Activated T-helper 2 cell treated with anti-CD3 and anti-CD28 coated beads, Interferon-gamma antibody, Interleukin-2, Interleukin-4, amounts not matched to agents 10 μg/mL and 5 μg/mL and 100 μg/mL, durations not matched to agents 14 hours and 24 hours and 36 hours (primary cell): Measurements from ENCODE around the gene AZU1. TPM values are rescaled to one million over a fixed set of nuclear protein-coding genes. Genes with fewer than 3 reads are reported as not detected.

ENCODE experiments used
- DNase-seq: peaks from one replicate; pipeline ENCODE4 v3.0.0; 2021; ENCODE audit warnings: low spot score
- H3K27ac Mint-ChIP-seq: one replicate; pipeline ENCODE4 v1.8.0; 2021; ENCODE audit warnings: mixed read lengths
- H3K27me3 Mint-ChIP-seq: one replicate; pipeline ENCODE4 v1.8.0; 2021; ENCODE audit warnings: low read depth, mixed read lengths
- H3K36me3 Mint-ChIP-seq: one replicate; pipeline ENCODE4 v1.8.0; 2021; ENCODE audit warnings: low read depth, mixed read lengths
- H3K4me1 Mint-ChIP-seq: one replicate; pipeline ENCODE4 v1.8.0; 2021; ENCODE audit warnings: low read depth, mixed read lengths
- H3K4me3 Mint-ChIP-seq: one replicate; pipeline ENCODE4 v1.8.0; 2021; ENCODE audit warnings: low read depth, mild to moderate bottlenecking, moderate library complexity, mixed read lengths
- H3K9me3 Mint-ChIP-seq: one replicate; pipeline ENCODE4 v1.8.0; 2021; ENCODE audit warnings: mixed read lengths
- intact Hi-C: fragments of 100-400 bp; cut with micrococcal nuclease; formaldehyde crosslinking; loops from one replicate; pipeline ENCODE4 v1.15.1; 2023
- total RNA-seq: library from RNA; stranded (reverse); gene quantifications from 2 replicates; pipeline ENCODE4 v1.2.3, GENCODE V29; 2022

Gene AZU1
- total RNA-seq, 1 donor from 2014 or later, result not detected

DNA sequence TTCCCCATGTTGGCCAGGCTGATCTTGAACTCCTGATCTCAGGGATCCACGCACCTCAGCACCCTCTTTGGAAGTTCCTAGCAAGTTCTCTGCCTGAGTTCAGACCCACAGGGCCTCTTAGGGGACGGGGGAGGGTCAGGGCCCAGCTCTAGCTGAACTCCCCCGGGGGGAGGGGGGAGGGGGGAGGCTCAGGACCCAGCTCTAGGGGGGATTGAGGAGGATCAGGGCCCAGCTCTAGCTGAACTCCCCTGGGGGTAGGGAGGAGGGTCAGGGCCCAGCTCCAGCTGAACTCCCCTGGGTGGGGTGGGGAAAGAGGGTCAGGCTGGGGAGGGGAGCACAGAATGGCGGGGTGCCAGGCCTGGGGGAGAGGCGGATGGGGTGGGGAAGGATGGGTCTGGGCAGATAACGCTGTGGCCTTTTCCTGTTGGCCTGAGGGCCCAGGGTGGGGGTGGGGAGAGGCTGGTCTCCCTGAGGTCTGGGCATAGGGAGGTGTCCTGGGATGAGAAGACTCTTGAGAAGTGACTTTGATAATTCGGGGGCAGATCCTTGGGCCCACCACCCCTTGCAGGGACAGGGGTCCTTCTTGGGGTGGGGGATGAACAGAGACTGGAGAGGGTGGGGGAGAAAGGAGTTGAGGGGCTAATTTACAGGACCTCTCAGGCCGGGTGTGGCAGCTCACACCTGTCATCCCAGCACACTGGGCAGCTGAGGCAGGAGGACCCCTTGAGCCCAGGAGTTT, 35.9 kb upstream of the AZU1 start:
- peaks cover 10% of the 10 kb centered on the region for H3K27me3 Mint-ChIP-seq
- no peak for DNase-seq
- no peaks in the 10 kb centered on the region for H3K36me3 Mint-ChIP-seq
- intact Hi-C loops, result no loop called here
- peaks cover 2% of the 10 kb centered on the region for H3K4me1 Mint-ChIP-seq
- no peak overlapping the region for H3K4me3 Mint-ChIP-seq
- no peak overlapping the region for H3K27ac Mint-ChIP-seq
- no peaks in the 10 kb centered on the region for H3K9me3 Mint-ChIP-seq

DNA sequence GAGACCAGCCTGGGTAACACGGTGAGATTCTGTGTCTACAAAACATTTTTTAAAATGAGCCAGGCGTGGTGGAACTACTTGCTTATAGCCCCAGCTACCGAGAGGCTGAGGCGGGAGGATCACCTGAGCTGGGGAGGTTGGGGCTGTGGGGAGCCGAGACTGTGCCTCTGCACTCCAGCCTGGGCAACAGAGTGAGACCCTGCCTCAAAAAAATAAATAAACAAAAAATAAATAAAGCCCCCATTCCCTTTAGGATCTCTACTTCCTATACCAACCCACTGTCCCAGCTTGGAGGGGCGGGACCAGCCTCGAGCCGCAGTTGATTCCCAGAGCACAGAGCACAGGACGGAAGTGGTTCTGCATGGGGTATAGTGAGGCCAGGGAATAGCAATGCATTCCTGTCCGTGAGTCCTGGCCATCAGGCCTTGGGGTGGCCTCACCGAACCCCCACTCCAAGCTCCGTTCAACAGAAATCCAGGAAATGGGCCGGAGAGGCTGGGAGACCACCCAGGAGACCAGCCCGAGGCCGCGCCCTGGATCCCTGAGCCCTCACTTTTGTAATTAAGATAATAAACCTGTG, 35.2 kb upstream of the AZU1 start:
- peaks cover 2% of the 10 kb centered on the region for H3K4me1 Mint-ChIP-seq
- no peaks in the 10 kb centered on the region for H3K36me3 Mint-ChIP-seq
- no peak for DNase-seq
- H3K27ac Mint-ChIP-seq, result no peak overlapping the region
- H3K9me3 Mint-ChIP-seq, result no peaks in the 10 kb centered on the region
- no peak overlapping the region for H3K4me3 Mint-ChIP-seq
- intact Hi-C loops, result no loop called here
- H3K27me3 Mint-ChIP-seq, result peaks cover 10% of the 10 kb centered on the region

DNA sequence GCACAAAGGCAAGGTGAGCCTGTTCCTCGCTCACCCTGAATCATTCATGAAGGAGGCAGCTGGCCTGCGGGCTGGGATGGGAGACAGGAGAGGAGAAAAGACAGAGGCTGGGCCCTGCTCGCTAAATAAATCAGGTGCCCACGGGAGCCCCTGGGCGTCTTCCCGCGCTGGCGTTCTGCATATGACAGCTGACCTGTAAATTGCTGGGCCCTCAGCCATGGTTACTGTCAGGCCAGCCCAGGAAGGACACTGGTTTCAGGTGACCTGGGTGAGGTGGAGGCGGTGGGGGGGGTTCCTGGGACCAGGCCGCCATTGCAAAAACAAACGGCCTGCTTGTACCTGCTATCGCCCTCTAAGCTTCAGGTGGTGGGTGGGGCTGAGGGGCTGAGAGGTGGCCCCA, 33.8 kb upstream of the AZU1 start:
- Mint-ChIP-seq H3K36me3 (peaks cover 6% of the 10 kb centered on the region), H3K27me3 (peaks cover 10% of the 10 kb centered on the region), H3K4me1 (peaks cover 2% of the 10 kb centered on the region), H3K9me3 (no peaks in the 10 kb centered on the region), H3K27ac (no peak overlapping the region), H3K4me3 (no peak overlapping the region)
- no peak for DNase-seq
- intact Hi-C loops, result no loop called here

DNA sequence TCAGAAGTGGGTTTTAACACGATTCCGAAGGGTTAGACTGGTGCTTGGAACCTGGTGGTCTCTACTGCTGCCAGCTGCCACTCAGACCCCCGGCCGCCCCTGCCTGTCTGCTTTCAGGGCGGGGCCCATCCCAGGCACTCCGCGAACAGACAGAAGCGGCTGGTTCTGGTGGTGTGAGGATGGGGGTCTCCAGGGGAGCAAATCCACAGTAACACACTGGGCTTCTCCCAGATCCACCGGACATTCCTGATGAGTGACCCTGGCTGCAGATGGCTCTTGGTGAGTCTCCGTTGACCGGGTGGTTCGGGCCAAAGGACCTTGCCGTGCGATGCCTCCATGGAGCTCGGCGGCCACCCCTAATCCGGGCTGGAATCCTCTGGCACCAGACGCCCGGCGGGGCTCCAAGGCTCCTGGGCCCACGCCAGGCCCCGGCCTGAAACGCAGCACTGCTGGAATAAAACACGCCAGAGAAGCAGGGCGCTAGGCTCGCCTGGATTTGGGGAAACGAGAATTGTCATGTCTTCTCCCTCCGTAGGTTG, 32.5 kb upstream of the AZU1 start:
- no peaks in the 10 kb centered on the region for H3K27me3 Mint-ChIP-seq
- peaks cover 12% of the 10 kb centered on the region for H3K4me1 Mint-ChIP-seq
- intact Hi-C loops, result loop anchor here (5.0 kb wide), 1 partner anchor 122 kb away; the partner anchor contains the start of gene KISS1R
- H3K4me3 Mint-ChIP-seq, result no peak overlapping the region
- H3K9me3 Mint-ChIP-seq, result no peaks in the 10 kb centered on the region
- DNase-seq, result no peak
- H3K36me3 Mint-ChIP-seq, result peaks cover 19% of the 10 kb centered on the region
- no peak overlapping the region for H3K27ac Mint-ChIP-seq

DNA sequence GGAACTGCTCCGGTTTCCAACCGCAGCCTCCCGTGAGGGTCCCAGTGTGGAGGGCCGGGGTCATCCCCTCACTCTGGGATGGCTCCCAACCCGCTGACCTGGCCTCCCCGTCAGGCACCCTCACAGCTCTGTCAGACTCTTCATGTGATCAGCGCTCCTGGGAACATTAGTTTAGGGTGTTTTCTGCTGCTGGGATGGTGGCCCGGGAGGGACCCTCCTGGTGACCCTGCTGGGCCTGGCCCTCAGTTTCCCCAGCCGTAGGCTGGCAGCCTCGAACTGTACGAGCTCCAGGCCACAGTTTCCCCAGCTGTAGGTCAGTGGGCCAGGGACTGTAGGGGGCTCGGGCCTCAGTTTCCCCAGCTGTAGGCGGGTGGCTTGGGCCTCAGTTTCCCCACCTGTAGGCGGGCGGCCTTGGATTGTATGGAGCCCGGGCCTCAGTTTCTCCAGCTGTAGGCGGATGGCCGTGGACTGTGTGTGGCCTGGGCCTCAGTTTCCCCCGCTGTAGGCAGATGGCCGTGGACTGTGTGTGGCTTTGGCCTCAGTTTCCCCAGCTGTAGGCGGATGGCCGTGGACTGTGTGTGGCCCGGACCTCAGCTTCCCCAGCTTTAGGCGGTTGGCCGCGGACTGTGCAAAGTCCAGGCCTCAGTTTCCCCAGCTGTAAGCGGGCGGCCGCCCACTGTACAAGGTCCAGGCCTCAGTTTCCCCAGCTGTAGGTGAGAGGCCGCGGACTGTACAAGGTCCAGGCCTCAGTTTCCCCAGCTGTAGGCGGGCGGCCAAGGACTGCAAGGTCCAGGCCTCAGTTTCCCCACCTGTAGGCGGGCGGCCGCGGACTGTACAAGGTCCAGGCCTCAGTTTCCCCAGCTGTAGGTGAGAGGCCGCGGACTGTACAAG, 31.7 kb upstream of the AZU1 start:
- Mint-ChIP-seq H3K27me3 (no peaks in the 10 kb centered on the region), H3K36me3 (peaks cover 25% of the 10 kb centered on the region), H3K27ac (no peak overlapping the region), H3K4me3 (no peak overlapping the region), H3K4me1 (peaks cover 18% of the 10 kb centered on the region), H3K9me3 (no peaks in the 10 kb centered on the region)
- DNase-seq, result no peak
- intact Hi-C loops, result loop anchor here (2.0 to 5.0 kb wide), 3 partner anchors 121 to 225 kb away; partner anchors contain the start of genes KISS1R and RNF126

DNA sequence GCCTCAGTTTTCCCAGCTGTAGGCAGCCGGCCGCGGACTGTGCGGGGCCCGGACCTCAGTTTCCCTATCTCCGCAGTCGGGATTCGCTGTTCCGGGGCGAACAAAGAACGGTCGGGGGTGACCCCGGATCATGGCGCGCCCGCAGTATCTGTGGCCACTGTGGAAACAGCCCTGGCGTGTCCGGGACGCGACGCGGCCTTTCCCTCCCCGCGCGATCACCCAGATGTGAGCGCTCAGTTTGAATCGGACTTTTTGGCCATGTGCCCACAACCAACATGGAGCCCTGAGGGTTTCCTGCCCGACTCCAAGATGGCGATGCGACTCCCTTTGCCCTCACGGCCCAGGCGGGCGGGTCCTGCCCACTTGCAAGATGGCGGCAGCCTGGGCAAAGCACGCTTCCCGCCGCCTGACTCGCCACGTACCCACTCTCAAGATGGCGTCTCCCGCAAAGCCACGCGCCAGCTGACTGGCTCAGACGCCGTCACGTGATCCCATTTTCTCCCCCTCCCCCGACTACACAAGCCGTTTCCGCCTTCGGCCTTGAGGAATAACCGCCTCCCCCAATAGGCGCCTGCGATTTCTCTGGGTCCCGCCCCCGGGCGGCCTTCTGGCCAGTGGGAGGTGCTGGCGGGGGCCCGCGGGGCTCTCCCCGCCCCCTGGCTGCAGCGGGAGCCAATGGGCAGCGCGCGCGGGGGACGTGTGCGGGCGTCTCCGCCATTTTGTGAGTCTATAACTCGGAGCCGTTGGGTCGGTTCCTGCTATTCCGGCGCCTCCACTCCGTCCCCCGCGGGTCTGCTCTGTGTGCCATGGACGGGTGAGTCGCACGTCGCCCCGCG, 30.7 kb upstream of the AZU1 start, which contains the start of gene PTBP1:
TSS of gene PTBP1 (plus strand) at position 761 of the 836 bp plus-strand sequence. CDS start at position 807, 46 bp downstream.
- Mint-ChIP-seq H3K27ac (peak within 1 kb of the TSS; percentile 93), H3K4me3 (peak within 1 kb of the TSS; percentile 91), H3K4me1 (peaks cover 20% of the 10 kb centered on the region), H3K9me3 (no peaks in the 10 kb centered on the region), H3K27me3 (no peaks in the 10 kb centered on the region), H3K36me3 (peaks cover 34% of the 10 kb centered on the region)
- DNase-seq, result peak; percentile 100
- intact Hi-C loops, result loop anchor here (1.0 to 5.0 kb wide), 6 partner anchors 117 to 226 kb away; partner anchors contain the start of genes KISS1R, POLRMT, RNF126 and RNU6-2

DNA sequence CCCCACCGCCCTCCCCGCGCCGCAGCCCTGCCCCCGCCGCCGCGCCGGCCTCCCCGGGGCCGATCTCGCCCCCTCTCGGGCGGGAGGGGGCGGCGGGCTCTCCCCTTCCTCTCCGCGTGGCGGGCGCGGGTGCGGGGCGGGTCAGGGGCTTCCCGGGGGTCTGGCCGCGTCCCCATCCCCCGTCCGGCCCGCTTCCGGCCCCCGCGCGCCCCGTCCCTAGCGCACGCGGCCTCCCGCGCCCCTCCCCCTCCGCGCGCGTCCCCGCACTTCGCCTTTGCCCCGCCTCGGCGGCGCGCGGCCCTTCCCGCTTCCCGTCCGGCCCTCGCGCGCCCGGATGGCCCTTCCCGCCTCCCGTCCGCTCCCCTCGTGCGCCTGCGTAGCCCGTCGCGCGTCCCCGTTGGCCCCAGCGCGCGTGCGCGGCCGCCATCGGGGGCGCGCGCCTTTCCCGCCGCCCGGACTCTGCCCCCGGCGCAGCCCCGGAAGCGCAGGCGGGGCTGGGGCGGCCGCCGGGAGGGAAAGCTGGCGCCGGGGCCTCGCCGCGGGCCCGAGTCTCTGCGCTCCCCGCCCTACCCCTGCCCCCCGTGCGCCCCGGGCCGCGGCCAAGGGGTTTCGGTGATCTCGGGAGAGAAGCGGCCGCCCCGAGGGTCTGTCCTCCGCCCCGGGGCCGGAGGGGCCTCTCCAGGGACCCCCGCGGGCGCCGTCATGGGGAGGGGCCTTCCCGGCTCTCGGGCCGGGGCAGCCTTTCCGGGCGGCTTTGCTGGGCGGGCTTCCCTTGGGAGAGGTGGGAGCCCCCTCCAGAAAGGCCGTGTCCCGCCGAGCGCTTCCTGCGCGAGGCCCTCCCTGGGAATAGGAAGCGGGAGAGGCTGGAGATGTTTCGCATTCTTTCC, 29.9 kb upstream of the AZU1 start:
- intact Hi-C loops, result loop anchor here (1.0 to 5.0 kb wide), 6 partner anchors 117 to 227 kb away; partner anchors contain the start of genes KISS1R, POLRMT, RNF126 and RNU6-2
- H3K27ac Mint-ChIP-seq, result peak overlapping the region; percentile 72
- H3K36me3 Mint-ChIP-seq, result peaks cover 42% of the 10 kb centered on the region
- H3K4me1 Mint-ChIP-seq, result peaks cover 20% of the 10 kb centered on the region
- H3K4me3 Mint-ChIP-seq, result peak overlapping the region; percentile 86
- no peaks in the 10 kb centered on the region for H3K27me3 Mint-ChIP-seq
- peak; percentile 89 for DNase-seq
- H3K9me3 Mint-ChIP-seq, result no peaks in the 10 kb centered on the region

DNA sequence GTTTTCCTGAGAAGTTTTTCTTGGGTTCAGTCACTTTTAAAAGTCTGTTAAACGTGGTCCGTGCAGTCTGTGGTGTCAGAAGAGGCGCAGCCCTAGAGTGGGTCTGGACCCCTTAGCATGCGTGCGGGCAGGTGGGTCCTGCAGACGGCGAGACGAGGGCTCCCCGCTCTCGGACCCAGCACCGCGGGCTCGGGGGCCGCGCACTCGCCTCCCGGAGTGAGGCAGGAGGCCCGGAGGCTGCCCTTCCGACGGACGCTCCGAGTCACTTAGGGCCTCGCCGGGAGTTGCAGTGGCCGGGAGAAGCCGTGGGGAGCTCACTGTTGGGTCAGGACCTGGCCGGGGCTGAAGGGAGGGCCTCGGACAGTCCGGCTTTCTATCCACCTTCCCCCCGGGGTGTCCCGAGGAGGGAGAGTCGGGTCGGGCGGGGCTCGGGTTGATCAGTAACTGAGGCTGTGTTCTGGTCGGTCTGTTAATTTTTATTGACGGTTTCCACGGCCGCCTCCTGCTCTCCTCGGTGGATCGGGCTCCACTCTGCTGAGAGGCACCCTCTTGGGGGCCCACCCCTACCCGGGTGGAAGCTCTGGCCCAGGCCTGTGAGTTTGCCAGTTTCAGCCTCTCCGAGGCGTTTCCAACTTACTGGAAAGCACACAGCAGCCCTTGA, 29.1 kb upstream of the AZU1 start:
- Mint-ChIP-seq H3K36me3 (peaks cover 50% of the 10 kb centered on the region), H3K4me3 (peak overlapping the region; percentile 86), H3K27ac (peak overlapping the region; percentile 76), H3K4me1 (peaks cover 20% of the 10 kb centered on the region), H3K27me3 (no peaks in the 10 kb centered on the region), H3K9me3 (no peaks in the 10 kb centered on the region)
- intact Hi-C loops, result loop anchor here (5.0 kb wide), 1 partner anchor 119 kb away; the partner anchor contains the start of gene KISS1R
- DNase-seq, result peak; percentile 23

DNA sequence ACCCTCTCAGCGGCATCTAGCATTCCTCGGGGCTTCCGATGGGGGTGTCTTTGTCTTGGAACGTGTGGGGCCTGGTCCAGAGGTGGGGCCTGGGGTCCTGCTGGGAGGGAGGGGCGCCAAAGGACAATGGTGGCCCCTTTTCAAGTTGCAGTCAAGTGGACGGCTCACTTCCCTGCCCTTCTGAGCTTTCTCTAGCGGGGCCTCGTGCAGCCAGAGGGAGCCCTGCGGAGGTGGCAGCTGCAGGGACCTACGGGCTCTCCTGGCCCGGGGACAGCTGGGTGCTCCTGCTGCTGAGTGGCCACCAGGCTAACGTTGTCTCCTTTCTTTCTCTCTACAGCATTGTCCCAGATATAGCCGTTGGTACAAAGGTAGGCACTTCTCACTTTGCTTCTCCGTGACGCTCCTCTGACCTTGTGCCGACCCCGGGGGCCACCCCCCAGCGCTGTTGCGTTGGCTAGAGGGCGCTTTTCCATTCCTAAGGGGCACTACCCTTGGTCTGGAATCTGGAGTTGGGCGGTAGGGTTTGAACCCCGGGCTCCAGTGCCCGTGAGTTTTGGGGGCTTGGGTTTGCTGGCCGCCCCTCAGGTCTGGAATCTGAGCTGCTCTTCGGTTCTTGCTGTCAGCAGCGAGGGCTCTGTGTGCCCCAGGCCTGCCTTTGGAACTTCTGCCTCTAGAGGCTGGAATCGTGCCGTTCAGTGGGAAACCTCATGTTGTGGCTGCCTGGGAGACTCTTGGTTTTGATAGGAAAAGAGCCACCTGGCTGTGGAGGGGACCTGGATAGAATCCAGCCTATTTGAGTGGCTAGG, 28.4 kb upstream of the AZU1 start:
- H3K36me3 Mint-ChIP-seq, result peaks cover 57% of the 10 kb centered on the region
- H3K4me3 Mint-ChIP-seq, result peak overlapping the region; percentile 86
- no peaks in the 10 kb centered on the region for H3K9me3 Mint-ChIP-seq
- H3K27me3 Mint-ChIP-seq, result no peaks in the 10 kb centered on the region
- no peak for DNase-seq
- H3K4me1 Mint-ChIP-seq, result peaks cover 20% of the 10 kb centered on the region
- intact Hi-C loops, result loop anchor here (5.0 kb wide), 1 partner anchor 118 kb away; the partner anchor contains the start of gene KISS1R
- peak overlapping the region; percentile 76 for H3K27ac Mint-ChIP-seq

DNA sequence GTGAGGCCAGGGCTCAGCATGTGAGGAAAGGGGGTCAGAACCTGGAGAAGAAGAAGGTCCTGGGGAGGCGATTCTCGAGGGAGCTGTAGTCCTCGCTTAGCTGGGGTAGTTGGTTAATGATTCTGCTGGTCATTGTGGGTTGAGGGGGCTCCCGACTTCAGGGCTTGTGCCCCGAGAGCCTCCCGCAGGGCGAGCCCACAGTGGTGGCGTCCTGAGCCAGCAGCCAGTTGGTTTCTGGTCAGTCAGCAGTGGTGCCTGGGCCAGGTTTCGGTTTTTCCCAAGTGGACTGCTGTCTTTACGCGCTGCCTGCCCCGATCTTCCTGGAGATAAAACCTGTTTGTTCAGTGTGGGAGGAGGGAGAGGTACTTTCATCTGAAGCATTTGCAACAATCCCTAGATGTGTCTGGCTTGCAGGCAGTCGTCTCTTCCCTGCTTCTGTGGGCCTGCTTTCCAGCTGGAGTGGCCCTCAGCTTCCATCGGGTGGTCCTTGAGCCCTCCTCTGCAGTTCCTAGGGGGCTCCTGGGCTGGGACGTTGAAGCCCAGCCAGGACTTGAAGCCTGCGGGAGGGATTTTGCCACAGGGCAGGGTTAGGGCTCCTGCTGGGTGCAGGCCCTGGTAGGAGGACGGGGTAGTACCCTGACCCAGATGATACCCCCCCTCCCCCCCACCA, 27.1 kb upstream of the AZU1 start:
- H3K4me3 Mint-ChIP-seq, result peak overlapping the region; percentile 86

More for the DNA sequence above, 27.1 kb upstream of the AZU1 start:
- Mint-ChIP-seq H3K27ac (peak overlapping the region; percentile 51), H3K27me3 (no peaks in the 10 kb centered on the region), H3K9me3 (no peaks in the 10 kb centered on the region), H3K4me1 (peaks cover 20% of the 10 kb centered on the region), H3K36me3 (peaks cover 63% of the 10 kb centered on the region)
- DNase-seq, result no peak
- intact Hi-C loops, result no loop called here
